Measurements from ENCODE around the gene WDR91.

GRCh38 chr7:135259702-135260101 lies 48.4 kb upstream of the WDR91 start:
- no peak for TF ChIP-seq CTCF (IDR thresholded peaks at IDR 0.05)
- TF ChIP-seq EZH2 (IDR thresholded peaks at IDR 0.05; ENCODE audit: borderline replicate concordance, insufficient read depth, low read depth, low read length, poor library complexity, severe bottlenecking), result no peak
